HG02610 (cell line): Measurements from ENCODE around the gene NPBWR2.

ENCODE experiments used
- ATAC-seq: cut with Tn5 transposase; IDR thresholded peaks from one replicate; pipeline ENCODE4 v1.9.1; 2021; ENCODE audit warnings: mild to moderate bottlenecking, moderate library complexity; ENCODE audit not compliant: unreplicated experiment

NPBWR2 gene

DNA sequence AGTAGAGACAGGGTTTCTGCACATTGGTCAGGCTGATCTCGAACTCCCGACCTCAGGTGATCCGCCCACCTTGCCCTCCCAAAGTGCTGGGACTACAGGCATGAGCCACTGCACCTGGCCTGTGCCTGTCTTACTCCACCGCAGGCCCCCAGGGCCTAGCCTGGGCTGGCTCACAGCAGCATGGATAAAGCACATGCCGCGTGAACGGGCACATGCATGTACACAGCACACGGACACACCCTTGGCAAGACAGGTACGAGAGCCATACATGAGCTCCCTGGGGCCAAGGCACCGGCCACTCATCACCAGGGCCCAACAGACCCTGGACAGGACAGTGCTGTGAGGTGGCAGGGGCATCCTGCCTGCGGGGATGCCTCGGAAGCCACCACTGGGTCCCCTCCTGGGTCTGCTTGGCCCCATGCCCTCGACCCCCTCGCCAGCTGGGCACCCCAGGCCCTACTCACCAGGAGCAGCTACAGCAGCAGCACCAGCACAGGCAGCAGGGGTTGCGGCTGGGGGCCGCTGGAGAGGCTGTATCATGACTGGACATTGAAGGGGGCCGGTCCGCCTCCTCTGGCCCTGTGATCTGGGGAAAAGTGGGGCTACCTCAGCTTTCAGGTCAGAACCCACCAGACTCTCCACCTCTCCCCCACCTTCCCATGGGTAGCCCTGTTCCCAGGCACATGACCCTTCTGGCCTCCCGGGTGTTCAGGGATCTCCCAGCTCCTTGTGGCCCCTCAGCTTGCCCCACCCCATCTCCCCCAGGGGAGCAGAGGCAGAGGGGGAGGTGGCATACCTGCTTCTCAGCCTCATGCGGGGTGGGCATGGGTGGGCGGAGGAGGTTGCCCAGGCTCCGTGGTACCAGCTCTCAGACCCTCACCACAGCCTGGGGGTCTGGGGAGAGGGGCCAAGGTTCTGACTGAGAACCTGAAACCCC lies 31.0 kb downstream of the NPBWR2 start:
- ATAC-seq = no peak

DNA sequence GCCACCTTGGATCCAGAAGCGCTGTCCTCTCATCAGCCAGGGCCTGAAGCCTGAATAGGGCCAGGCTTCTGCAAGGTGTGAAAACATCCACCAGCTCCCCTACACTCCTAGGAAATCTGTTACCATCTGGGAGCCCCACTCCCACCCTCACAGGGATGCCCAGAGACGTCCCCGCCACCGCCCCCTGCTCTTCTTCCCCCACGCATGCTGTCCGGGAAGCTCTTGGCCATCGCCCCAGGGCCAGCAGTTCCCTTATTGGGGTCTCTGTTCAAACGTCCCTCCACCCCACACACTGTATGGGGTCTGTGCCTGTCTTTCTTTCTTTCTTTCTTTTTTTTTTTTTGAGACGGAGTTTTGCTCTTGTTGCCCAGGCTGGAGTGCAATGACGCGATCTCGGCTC lies 31.8 kb downstream of the NPBWR2 start:
- no peak for ATAC-seq

DNA sequence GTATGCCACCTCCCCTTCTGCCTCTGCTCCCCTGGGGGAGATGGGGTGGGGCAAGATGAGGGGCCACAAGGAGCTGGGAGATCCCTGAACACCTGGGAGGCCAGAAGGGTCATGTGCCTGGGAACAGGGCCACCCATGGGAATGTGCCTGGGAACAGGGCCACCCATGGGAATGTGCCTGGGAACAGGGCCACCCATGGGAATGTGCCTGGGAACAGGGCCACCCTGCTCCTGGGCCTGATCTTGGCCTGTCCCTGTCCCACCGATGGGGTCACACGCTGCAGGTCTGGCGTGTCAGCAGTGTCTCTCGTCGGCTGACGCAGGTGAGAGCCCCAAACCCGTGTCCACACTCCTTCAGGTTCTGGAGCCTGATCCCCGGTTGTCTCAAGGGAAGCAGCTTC lies 32.4 kb downstream of the NPBWR2 start:
- ATAC-seq = no peak

DNA sequence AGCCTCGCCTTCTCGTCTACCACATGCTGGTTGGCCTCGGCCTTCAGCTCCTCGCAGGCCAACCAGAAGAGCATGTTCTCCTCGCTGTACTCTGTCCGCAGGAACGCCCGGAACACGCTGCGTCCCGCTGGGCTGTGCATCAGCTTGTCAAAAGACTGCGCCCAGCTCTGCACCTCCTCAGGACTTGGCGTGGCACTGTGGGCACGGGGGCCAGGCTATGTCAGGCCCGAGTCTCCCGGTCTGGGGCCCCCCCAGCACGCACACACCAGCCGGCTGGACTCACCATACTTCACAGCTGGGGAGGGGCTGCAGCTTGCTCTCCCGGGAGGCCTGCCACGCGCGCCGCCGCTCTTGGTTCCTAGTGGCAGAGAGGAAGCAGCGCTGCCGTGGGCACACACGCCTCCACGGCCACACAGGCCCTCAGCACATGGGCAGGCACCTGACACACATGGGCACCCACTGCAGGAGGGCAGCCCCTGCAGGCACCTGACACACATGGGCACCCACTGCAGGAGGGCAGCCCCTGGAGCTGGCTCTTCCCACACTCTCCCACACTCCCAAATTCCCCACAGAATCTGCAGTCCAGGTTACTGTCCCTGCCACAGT lies 33.1 kb downstream of the NPBWR2 start:
- ATAC-seq = no peak

DNA sequence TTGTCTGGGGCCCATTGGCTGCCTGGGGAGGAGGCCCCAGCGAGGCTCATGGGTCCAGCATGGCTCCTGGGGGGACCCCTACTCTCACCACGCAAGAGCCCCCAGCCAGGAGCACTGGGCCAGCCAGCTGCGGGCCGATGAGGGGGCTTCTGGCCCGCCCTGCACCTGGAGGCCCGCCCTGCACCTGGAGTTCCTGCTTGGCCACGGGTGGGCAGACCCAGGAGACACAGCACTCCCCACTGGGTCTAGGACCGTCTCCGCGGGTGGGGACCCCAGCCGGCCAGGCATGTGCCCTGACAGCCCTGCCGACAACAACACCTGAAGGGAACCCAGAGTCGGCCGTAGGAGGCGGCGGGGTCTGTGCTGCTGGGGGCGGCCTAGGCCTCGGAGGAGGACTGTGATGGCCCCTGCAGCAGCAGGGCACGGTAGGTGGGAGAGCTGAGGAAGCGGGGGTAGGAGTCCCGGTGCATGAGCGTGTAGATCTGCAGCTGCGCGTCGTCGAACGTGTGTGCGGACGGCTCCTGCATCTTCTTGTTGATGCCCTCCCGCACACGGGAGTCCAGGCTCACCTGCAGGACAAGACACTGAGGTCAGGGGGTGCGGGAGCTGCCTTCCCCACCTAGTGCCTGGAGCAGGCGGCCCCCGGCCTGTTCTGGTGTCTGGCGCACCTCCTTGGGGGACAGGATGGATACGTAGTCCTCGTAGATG lies 33.7 kb downstream of the NPBWR2 start:
- ATAC-seq = no peak

DNA sequence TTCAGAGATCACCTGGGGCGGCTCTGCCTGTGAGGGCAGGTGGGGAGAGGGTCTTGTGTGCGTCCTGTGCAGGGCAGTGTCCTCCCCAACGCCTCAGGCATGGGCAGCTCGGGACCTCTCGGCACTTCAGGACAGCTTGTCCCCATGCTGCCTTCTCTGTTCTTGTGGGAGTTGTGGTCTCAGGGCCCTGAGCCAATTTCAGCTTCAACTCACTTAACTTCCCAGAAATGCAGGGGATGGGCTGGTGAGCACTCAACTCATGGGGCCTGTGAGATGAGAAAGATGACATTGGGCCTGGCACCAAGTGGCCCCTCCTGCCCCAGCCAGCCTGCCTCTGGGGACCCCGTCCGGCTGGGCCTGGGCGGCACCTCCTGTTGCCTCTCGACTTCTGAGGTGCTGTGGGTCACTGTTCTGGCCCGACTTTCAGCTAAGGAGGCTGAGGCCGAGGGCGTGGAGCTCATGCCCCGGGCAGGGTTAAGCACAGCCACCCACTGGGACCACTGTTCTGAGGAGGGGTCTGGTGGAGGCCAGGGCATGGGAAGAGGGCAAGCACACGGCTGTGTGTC lies 34.8 kb downstream of the NPBWR2 start:
- ATAC-seq = no peak

DNA sequence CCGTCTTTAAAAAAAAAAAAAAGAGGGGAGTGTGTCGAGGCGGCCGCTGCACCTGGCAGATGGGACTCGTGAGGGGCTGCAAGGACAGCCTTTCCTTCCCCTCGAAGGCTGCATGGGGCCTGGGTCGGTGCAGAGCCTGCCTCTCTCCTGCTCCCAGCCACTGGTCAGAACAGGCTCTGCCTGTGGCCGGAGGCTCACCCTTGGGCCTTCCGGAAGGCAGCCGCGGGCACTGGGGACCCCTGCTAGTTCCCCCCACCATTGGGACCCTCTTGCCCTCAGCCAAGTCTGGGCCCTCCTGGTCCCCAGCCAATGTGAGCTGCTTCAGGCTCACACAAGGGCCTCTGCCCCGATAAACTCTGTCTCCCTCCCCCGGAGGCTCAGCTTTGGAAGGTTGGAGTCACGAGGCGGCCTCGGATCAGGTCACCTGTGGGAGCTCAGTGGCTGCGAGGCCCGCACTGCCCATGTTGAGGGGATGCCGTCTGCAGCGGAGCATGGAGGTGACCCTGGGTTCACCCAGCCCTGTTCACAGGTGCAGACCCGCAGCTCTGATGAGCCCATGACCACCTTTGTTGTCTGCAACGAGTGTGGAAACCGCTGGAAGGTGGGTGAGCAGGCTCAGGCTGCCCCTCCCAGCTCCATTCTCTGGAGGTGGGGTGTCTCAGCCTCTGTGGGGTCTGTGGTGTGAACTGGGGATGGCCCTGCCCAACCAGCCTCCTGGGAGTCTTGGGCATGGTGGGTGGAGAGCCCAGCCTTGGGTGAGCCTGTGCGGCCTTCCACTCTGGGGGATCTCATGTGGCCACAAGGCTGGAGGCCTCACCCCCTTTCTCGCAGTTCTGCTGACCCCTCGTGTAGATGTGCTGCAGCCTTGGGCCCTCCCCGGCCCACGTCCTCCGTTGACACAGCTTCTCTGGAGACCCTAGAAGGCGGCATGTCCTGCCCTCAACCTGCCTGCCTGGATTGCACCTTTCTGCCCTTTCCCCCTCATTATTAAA lies 35.7 kb downstream of the NPBWR2 start:
- ATAC-seq = no peak

DNA sequence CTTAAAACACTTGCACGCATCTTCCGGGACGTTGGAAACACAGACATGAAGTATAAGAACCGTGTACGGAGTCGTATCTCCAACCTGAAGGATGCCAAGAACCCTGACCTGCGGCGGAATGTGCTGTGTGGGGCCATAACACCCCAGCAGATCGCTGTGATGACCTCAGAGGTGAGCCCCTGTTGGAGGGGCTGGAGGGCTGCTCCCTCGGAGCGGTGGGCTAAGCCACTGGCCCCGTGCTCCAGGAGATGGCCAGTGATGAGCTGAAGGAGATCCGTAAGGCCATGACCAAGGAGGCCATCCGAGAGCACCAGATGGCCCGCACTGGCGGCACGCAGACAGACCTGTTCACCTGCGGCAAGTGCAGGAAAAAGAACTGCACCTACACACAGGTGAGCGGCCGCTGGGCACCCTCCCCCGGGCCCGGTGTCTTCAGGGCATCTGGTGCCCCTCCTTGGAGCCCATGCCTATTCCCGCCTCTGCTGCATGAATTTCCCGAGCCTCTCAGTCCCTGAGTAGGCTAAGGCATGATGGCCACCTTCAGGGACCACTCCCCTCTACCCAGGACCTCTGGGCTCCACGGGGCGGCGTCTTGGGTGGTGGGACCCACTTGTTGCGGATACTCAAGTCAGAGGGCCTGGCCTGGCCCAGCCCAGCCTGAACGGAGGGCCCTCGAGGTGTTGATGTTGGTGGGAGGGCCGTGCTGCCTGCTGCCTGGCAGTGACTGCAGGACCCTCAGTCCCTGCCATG lies 36.9 kb downstream of the NPBWR2 start:
- ATAC-seq = no peak

DNA sequence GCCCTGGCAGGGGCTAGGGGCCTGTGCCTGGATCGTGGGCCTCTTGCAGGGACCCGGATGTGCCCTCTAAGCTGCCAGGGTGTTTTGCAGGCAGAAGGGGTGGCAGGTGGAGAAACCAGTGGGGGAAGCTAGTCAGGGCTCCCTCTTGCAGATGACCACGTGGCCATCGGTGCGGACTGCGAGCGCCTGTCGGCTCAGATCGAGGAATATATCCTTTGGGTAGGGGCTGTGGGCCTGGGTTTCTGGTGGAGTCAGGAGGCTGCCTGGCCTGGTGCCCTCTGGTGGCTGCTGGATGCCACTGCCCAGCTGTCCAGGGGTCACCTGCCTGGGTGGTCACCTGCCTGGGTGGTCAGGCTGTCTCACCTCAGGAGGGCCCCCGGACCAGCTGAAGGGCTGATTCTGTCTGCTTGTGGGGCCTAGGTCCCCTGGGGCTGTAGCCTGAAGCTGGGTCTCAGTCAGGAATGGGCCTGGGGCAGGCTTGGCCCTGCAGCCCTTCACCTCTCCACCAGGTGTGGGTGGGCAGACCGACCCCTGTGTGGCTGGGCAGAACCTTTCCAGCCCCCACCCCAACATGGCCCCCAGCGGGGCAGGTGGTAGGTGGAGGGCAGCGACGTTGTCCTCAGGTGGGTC lies 37.6 kb downstream of the NPBWR2 start:
- no peak for ATAC-seq

DNA sequence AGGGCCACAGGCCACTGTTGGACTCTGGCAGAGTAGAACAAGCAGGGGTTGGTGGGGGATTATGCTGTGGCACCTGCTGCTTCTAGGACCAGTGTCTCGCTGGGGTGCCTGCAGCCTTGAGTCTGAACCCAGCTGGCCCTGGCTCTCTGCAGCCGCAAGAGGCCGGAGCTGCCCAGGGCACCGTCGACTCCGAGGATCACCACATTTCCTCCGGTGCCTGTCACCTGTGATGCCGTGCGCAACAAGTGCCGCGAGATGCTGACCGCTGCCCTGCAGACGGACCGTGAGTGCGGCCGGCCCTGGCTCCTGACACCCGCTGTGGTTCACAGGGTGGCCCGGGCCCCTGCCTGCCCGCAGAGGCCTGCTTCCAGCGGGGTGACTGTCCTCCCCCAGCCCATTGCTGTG lies 38.2 kb downstream of the NPBWR2 start:
- ATAC-seq = no peak

DNA sequence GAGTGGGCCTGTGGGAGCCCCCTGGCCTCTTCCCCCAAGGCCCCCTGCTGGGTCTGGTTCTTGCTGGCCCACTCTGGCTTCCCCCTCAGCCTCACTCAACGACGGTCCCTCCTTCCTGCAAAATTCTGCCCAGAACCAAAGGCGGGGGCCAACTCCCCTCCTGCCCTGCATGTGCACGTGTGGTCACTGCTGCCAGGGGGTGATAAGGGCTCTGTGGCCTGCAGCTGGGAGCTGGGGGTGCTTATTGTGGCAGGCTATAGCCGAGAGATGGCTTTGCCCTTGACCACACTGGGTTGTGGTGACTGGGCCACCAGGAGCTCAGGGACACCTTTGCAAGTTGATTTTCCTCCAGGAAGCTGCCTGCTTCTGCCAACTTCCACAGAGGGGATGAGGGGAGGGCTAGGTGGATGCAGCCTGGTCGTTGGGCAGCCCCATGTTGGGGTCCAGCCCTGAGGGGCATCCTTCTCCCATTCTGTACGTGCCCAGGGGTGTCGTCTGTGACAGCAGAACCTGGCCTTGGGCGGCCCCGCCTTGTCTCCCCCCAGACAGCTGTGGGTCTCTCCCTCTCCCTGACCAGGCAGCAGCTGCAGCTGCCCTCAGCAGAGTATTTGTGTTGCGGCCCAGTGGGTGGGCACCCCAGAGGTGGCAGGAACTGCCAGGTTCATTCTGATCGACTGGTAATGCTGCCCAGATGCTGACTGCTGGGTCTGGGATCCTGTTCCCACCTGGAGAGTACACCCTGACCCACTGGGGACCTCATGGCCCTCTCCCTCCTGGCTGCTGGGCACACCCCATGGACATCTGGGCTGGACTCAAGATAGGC lies 38.8 kb downstream of the NPBWR2 start:
- ATAC-seq = no peak

DNA sequence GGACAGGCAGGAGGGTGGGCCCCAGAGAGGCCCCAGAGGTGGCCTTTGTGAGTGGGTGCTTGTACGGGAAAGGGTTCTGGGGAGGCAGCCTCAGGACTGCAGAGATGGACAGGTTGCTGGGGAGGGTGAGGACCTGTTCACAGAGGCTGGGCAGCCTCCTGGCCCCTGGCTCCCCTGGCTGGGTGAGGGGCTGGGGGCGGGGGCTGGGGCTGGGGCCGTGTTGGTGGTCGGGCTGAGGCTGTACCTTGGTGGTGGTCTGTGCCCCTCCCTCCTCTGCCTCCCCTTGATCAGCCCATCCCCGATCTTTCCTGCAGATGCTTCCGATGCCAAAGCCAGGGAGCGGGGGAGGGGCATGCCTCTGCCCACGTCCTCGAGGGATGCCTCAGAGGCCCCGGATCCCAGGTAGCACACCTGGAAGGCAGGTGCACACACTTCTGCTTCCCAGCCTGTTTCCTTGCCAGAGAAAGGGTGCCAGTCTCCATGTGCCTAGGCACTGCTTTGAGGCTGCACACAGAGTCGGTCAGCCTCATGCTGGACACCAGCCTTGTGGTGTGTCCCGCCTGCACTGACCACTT lies 39.5 kb downstream of the NPBWR2 start:
- no peak for ATAC-seq

DNA sequence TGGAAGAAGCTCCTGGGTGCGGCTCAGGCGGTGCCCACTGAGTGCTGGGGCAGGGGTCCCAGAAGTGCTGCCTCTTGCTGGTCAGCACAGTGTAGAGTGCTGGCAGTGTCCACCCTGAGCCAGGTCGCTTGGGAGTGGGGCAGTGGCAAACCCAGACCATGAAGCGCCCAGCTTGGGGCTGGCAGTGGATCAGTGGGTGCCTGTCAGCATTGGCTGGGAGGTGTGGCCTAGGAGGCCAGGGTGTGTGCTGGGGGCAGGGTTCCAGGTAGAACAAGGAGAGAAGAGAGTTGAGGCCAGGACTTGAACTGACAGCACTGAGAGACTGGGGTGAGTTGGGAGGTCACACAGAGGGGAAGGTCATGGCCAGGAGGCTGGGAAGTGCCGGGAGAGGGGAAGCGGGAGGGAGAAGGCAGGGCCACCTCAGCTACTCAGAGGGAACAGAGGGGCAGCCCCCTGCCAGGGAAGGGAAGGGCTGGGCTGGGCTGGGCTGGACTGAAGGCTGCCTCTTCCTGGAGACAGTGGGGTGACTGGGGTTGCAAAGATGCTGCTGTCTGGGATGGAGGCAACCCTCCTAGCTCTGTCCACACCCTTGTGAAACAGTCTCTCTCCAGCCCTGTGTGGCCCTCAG lies 40.2 kb downstream of the NPBWR2 start:
- ATAC-seq = no peak

DNA sequence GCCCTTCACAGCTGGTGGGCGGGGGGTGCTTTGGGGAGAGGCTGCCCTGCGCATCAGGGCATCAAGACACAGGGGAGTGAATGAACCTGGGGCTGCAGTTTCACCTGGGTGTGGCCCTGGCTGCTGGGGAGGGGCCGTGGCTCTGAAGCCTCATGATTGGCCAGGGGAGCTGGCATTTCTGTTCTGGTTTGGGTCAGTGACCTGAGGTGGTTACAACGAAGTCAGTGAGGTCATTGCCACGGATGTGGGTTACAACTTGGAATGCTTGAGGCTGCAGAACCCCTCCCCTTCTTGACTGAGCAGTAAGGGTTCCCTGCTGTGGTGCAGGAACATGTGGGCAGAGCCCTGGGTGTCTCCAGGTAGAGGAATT lies 41.4 kb downstream of the NPBWR2 start:
- peak; percentile 23 for ATAC-seq

DNA sequence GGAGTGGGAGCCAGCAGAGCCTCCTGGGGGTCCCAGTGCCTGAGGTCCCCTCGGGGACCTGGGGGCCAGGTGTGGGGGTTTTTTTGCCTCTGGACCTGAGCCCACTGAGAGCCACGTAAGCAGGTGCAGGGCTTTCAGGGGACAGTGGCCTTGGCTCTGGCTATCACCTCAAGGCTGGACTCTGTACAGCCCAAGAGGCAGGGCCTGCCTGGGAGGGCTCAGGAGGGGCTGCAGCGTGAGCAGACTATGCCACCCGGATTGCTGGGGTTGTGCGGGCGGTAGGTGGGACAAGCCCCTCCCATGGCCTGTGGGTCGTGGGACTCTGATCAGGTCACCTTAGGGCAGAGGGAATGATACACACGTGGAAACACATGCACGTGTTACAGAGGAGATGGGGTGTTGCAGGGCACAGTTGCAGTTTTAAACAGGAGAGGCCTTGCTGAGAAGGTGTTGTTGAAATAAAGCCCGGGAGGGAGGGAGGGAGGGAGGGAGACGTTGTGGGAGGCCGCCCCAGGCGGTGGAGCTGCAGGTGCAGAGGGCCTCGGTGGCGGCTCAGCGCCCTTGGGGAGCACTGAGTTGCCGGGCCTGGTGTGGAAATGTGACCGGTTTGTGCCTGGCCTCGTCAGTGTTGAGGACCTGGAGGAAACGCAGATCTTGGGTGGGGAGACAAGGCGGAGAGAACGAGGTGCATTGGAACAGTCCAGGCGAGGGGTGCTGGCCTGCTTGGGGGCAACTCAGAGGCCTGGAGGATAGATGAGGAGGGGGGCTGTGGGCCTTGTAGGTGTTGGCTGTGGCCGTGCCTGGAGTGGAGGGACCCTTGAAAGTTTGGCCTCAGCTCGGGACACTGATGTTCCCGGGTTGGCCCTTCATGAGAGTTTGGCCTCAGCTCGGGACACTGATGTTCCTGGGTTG lies 42.0 kb downstream of the NPBWR2 start:
- no peak for ATAC-seq

DNA sequence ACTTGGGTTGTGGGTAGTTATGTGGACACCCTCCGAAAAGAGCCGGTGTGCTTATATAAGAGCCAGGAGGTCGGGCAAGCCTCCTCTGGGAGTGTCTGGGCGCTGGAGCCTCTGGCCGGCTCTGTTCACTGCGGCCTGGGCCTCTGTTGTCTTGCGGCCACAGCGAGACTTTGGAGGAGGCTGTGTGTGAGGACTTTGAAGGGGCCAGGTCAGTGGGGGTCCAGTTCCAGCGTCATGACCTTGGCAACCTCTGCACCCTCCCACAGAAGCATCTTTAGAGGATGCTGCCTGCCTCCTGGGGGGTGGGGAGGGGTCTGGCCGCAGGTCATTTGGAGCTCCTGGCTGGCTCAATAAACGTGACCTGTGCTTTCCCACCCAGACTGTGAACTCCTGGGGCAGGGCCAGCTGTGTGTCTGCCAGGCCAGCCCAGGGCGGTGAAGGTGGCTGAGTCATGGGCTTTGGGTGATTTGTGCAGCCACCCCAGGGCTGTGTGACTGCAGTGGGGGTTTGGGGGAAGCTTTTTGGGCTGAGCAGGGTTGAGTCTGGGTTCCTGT lies 43.1 kb downstream of the NPBWR2 start:
- ATAC-seq = no peak
